K562 (cell line): ENCODE measurements around the gene PLXNB1. TPM values are rescaled to one million over a fixed set of nuclear protein-coding genes. Genes with fewer than 3 reads are reported as not detected.

ENCODE experiments used
- ATAC-seq: fragments of 200-7000 bp; cut with Tn5 transposase; 3 replicates; pipeline ENCODE4 v1.9.1; 2020; ENCODE audit warnings: moderate library complexity
- BruUV-seq: library from RNA; stranded (reverse); fragments of 400-500 nt; replicated peaks from 2 replicates; lab custom pipeline; 2021; lab: Mats Ljungman, UMichigan
- CTCF ChIA-PET: fragments of 300-600 bp; formaldehyde crosslinking; extraction: SDS; loops from one replicate; lab custom pipeline; 2021; ENCODE audit warnings: low intra/inter-chr PET ratio; lab: Yijun Ruan, JAX
- POLR2A ChIA-PET: fragments of 300-600, 350-650 bp; sonication (Branson Sonifier 250); formaldehyde crosslinking; extraction: SDS; loops from one replicate; lab custom pipeline; 2021; ENCODE audit warnings: antibody characterized with exemption, inconsistent platforms; lab: Yijun Ruan, JAX
- DNase-seq, 4 experiments: peaks; one replicate each; pipeline versions ENCODE4 v3.0.0 to v3.0.0-alpha.2; 2011 to 2018; ENCODE audit warnings: low spot score in 3 of 4, mixed read lengths in 3 of 4; ENCODE audit errors: extremely low read depth in 1 of 4
- FAIRE-seq: peaks from 2 replicates; lab custom pipeline; 2011; peaks lifted over from hg19 to GRCh38; lab: Jason Lieb, UNC
- H2AFZ ChIP-seq: 2 replicates; pipeline ENCODE4 v1.6.0; 2011; ENCODE audit warnings: low read depth, low read length, control low read depth, inconsistent platforms
- H3K27ac ChIP-seq: fragments of 200-600 bp; 3 replicates; pipeline ENCODE4 v1.8.0; 2011; ENCODE audit warnings: low read depth, mild to moderate bottlenecking, control low read depth, inconsistent platforms, low read length, moderate library complexity, mixed read lengths; ENCODE audit errors: extremely low read depth
- H3K27me3 ChIP-seq, 2 experiments: fragments of 300-600 bp in 1 of 2; 2 replicates in 1 of 2; 3 replicates in 1 of 2; pipeline versions ENCODE4 v1.6.0 to v1.8.0; 2011; ENCODE audit warnings: inconsistent platforms in 2 of 2, low read length in 2 of 2, mild to moderate bottlenecking in 1 of 2, mixed read lengths in 1 of 2, moderate library complexity in 1 of 2; ENCODE audit not compliant: control insufficient read depth in 2 of 2, insufficient read depth in 2 of 2
- H3K36me3 ChIP-seq: fragments of 300-600 bp; 3 replicates; pipeline ENCODE4 v1.8.0; 2011; ENCODE audit warnings: mild to moderate bottlenecking, low read length, inconsistent platforms; ENCODE audit not compliant: control insufficient read depth, insufficient read depth
- H3K4me1 ChIP-seq, 2 experiments: fragments of 200-600 bp in 1 of 2; replicated peaks in 1 of 2; 2 replicates in 1 of 2; 3 replicates in 1 of 2; pipeline versions ENCODE4 v1.5.1 to v1.8.0; 2011; ENCODE audit warnings: inconsistent platforms in 2 of 2, low read length in 2 of 2, mild to moderate bottlenecking in 1 of 2, mixed read lengths in 1 of 2, moderate library complexity in 1 of 2; ENCODE audit not compliant: control insufficient read depth in 2 of 2, insufficient read depth in 2 of 2
- H3K4me2 ChIP-seq: 2 replicates; pipeline ENCODE4 v1.6.1; 2011; ENCODE audit warnings: low read length, control low read depth, inconsistent platforms, mixed read lengths; ENCODE audit not compliant: insufficient read depth
- H3K4me3 ChIP-seq: fragments of 200-600 bp; sonication (generic), shearing (Covaris generic); 2 replicates; pipeline ENCODE4 v1.5.1; 2016; ENCODE audit warnings: control low read depth, inconsistent platforms
- H3K79me2 ChIP-seq: fragments of 200-600 bp; 3 replicates; pipeline ENCODE4 v1.8.0; 2011; ENCODE audit warnings: low read length, inconsistent platforms; ENCODE audit not compliant: control insufficient read depth, insufficient read depth
- H3K9ac ChIP-seq, 2 experiments: 2 replicates each; pipeline versions ENCODE4 v1.6.0 to v1.6.1; 2011; ENCODE audit warnings: low read depth in 2 of 2, low read length in 2 of 2, control low read depth in 1 of 2, inconsistent platforms in 1 of 2, mild to moderate bottlenecking in 1 of 2, mixed read lengths in 1 of 2; ENCODE audit not compliant: insufficient read depth in 1 of 2
- H3K9me1 ChIP-seq: one replicate; pipeline ENCODE4 v1.6.0; 2011; ENCODE audit warnings: inconsistent platforms, mild to moderate bottlenecking, low read length, moderate library complexity; ENCODE audit not compliant: control insufficient read depth, insufficient read depth
- H3K9me3 ChIP-seq: replicated peaks from 2 replicates; pipeline ENCODE4 v1.5.1; 2011; ENCODE audit warnings: low read depth, low read length, inconsistent platforms; ENCODE audit not compliant: control insufficient read depth, insufficient read depth
- H4K20me1 ChIP-seq: replicated peaks from 2 replicates; pipeline ENCODE4 v1.6.1; 2011; ENCODE audit warnings: low read length, inconsistent platforms, mixed read lengths; ENCODE audit not compliant: control insufficient read depth, insufficient read depth
- BACH1 ChIP-seq: fragments of 200-800 bp; sonication (Bioruptor generic); IDR thresholded peaks from 2 replicates; pipeline ENCODE4 v1.6.1; 2016; ENCODE audit warnings: missing genetic modification characterization, missing compliant biosample characterization
- BRF1 ChIP-seq: IDR thresholded peaks from 3 replicates; pipeline ENCODE4 v1.6.1; 2011; ENCODE audit warnings: borderline replicate concordance, mild to moderate bottlenecking; ENCODE audit not compliant: insufficient read length; ENCODE audit errors: extremely low read depth
- FIP1L1 ChIP-seq: fragments of 200-400 bp; formaldehyde crosslinking; IDR thresholded peaks from 2 replicates; pipeline ENCODE4 v1.6.1; 2018; ENCODE audit warnings: mild to moderate bottlenecking, low read depth, low read length; ENCODE audit not compliant: poor library complexity, severe bottlenecking
- HNRNPH1 ChIP-seq: fragments of 200-400 bp; formaldehyde crosslinking; optimal IDR thresholded peaks from 2 replicates; pipeline ENCODE3; 2017; ENCODE audit warnings: low read depth, mild to moderate bottlenecking, low read length, moderate library complexity
- KDM1A ChIP-seq, 2 experiments: fragments of 450-650 bp; IDR thresholded peaks; 2 replicates each; pipeline ENCODE4 v1.6.1; 2016; ENCODE audit warnings: mild to moderate bottlenecking in 2 of 2
- POLR2A ChIP-seq: fragments of 450-650 bp; conservative IDR thresholded peaks from 2 replicates; pipeline ENCODE4 v1.6.1; 2016
- POLR2AphosphoS2 ChIP-seq: IDR thresholded peaks from 2 replicates; pipeline ENCODE4 v1.6.1; 2012; ENCODE audit warnings: low read length, improper control_type of control experiment
- TEAD2 ChIP-seq: fragments of 450-650 bp; IDR thresholded peaks from 2 replicates; pipeline ENCODE4 v1.6.1; 2016; ENCODE audit warnings: missing genetic modification characterization, control low read depth, missing compliant biosample characterization
- TFAM ChIP-seq: fragments of 250-450 bp; sonication (Bioruptor Pico); conservative IDR thresholded peaks from 2 replicates; pipeline ENCODE4 v1.5.0; 2021; ENCODE audit warnings: mild to moderate bottlenecking, moderate library complexity
- ZFP36 ChIP-seq: fragments of 150-350 bp; IDR thresholded peaks from 2 replicates; pipeline ENCODE4 v1.6.1; 2018; ENCODE audit warnings: low read length, low read depth; ENCODE audit not compliant: partially characterized antibody
- ZNF212 ChIP-seq: fragments of 450-650 bp; formaldehyde crosslinking; IDR thresholded peaks from 2 replicates; pipeline ENCODE4 v1.4.0; 2020; ENCODE audit warnings: mild to moderate bottlenecking
- ZNF384 ChIP-seq: IDR thresholded peaks from 2 replicates; pipeline ENCODE4 v1.6.1; 2012; ENCODE audit warnings: low read depth, low read length, improper control_type of control experiment
- WGBS: fragments of 100-300 bp; shearing (Covaris generic); methylation state at CpG from one replicate; pipeline ENCODE4 v1.1.6; 2016; ENCODE audit warnings: low coverage, mixed read lengths; ENCODE audit not compliant: insufficient coverage; ENCODE audit errors: missing lambda C conversion rate; 5-methylcytosine and 5-hydroxymethylcytosine counted together
- in situ Hi-C: fragments of 300-500 bp; cut with MboI; formaldehyde crosslinking; loops from 4 replicates; pipeline ENCODE4 v1.15.0; 2018; ENCODE audit warnings: inconsistent platforms, mixed read lengths
- intact Hi-C: fragments of 100-400 bp; cut with micrococcal nuclease; formaldehyde crosslinking; loops from 2 replicates; pipeline ENCODE4 v1.14.2; 2022
- polyA plus RNA-seq, 8 experiments: library from polyadenylated mRNA; depleted of rRNA in 4 of 8; stranded (reverse) in 5 of 8; unstranded in 3 of 8; fragments of >200 nt; fragmentation: Nextera tagmentation in 2 of 8; fragmentation: Illumina TruSeq in 1 of 8; extraction: Ambion mirVana in 2 of 8; extraction: Trizol in 1 of 8; gene quantifications; 2 replicates each; pipeline versions ENCODE4 v1.2.1 to v1.2.3, GENCODE V29; 2011 to 2014; ENCODE audit warnings: inconsistent platforms in 1 of 8, missing spikeins in 1 of 8
- total RNA-seq, 7 experiments: library from RNA; depleted of rRNA in 6 of 7; stranded (reverse); fragments of >200 nt in 6 of 7; fragmentation: Illumina TruSeq in 2 of 7; extraction: Trizol in 2 of 7; gene quantifications; 2 replicates each; pipeline versions ENCODE4 v1.2.1 to v1.2.3, GENCODE V29; 2011 to 2021; ENCODE audit warnings: low replicate concordance in 1 of 7
- TF ChIP-seq, protein P1 (sequence below): fragments of 250-450 bp; sonication (Bioruptor Pico); IDR thresholded peaks from 2 replicates; pipeline ENCODE4 v1.5.0; 2020; ENCODE audit warnings: mild to moderate bottlenecking
- TF ChIP-seq, protein P2 (sequence below): fragments of 450-650 bp; IDR thresholded peaks from 2 replicates; pipeline ENCODE4 v1.7.1; 2018; ENCODE audit warnings: mild to moderate bottlenecking, low read depth; ENCODE audit not compliant: partially characterized antibody
- TF ChIP-seq, protein P3 (sequence below): fragments of 250-450 bp; sonication (Bioruptor Pico); IDR thresholded peaks from 2 replicates; pipeline ENCODE4 v1.8.0; 2021; ENCODE audit warnings: mild to moderate bottlenecking, moderate library complexity

PLXNB1 gene
- total and polyA plus RNA-seq, 9 of the 15 experiments (the other 6 are each of a cell fraction or from before 2014, with no cell fraction given) = 0.17 to 17.4 (median 6.0) TPM

DNA sequence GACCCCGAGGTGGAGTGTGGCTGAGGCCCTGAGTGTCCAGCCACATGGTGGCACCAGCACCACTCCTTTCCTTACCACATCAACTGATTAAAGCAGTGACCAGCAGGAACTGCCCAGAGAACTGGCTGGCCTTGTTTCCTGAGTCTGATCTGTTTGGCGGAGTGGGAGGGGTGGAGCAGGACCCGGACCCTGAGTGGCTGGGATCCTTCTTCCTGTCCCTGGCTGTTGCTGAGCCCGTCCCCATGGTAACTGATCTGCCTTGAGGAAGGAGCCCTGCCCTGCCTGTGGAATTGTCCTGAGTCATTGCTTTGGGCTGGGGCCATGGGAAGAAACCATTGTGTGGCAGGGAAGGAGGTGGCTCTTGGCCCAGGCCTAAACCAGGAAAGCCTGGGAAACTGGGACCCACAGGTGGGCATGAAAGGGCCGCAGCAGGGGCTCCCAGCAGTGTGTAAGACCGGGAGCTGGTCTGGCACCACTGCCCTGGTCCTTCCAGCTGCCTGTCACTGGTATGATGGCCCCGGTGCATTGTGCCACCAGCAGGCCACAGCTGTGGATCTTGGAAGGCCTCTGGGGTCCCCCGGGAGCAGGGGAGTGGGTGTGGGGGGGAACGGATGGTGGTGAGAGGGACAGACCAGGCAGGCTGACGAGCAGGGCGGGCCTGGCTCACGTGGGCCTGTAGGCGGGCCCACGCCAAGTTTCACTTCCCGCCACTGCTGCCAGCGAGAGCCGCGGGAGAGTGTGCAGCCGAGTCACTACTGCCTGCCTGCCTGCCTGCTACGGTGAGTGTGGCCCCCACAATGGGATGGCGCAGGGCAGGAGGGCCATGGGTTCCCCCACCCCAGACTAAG is 35.9 kb upstream of the PLXNB1 start:
- ChIA-PET CTCF (interaction anchor here (0.8 kb wide), 1 partner anchor 83 kb away, joined by 4 read pairs; no protein-coding TSS in a partner anchor), POLR2A (interaction anchor here (1.0 to 1.2 kb wide), 2 partner anchors 17 to 26 kb away, joined by 4 to 5 read pairs; partner anchors contain the start of genes CCDC51 and TMA7)
- peak overlapping the region; percentile 88 for H3K27ac ChIP-seq
- no peaks in the 10 kb centered on the region; the same call in 1 of the 2 replicates for H4K20me1 ChIP-seq
- in situ Hi-C loops (loop anchor here (5.0 kb wide), 1 partner anchor 92 kb away; the partner anchor contains the start of gene PFKFB4), intact Hi-C loops (loop anchor here (1.0 kb wide), 2 partner anchors 42 to 90 kb away; no protein-coding TSS in a partner anchor)
- 53% methylated on average over 15 of the region's 21 CpGs for WGBS
- H2AFZ ChIP-seq = peak overlapping the region; percentile 45; the same call in 1 of the 2 replicates
- peak overlapping the region; percentile 68 to 83; a peak in 3 of 4 replicates for H3K9ac ChIP-seq
- peak overlapping the region; percentile 46; the same call in 1 of the 2 replicates for H3K4me2 ChIP-seq
- peaks cover 45% of the 10 kb centered on the region; the same call in 2 of the 3 replicates for H3K36me3 ChIP-seq
- no peaks in the 10 kb centered on the region for H3K27me3 ChIP-seq
- DNase-seq (peak; percentile 69 to 88 (median 82)), FAIRE-seq (peak; percentile 97), ATAC-seq (peak; percentile 94)
- H3K4me1 ChIP-seq = peaks cover 6 to 48% of the 10 kb centered on the region in 2 experiments
- BruUV-seq = no TSS peak
- no peaks in the 10 kb centered on the region for H3K9me3 ChIP-seq
- no peak overlapping the region for H3K4me3 ChIP-seq
- peaks cover 4% of the 10 kb centered on the region; the same call in 2 of the 3 replicates for H3K79me2 ChIP-seq
- no peaks in the 10 kb centered on the region for H3K9me1 ChIP-seq
- TF ChIP-seq, protein P1, sequence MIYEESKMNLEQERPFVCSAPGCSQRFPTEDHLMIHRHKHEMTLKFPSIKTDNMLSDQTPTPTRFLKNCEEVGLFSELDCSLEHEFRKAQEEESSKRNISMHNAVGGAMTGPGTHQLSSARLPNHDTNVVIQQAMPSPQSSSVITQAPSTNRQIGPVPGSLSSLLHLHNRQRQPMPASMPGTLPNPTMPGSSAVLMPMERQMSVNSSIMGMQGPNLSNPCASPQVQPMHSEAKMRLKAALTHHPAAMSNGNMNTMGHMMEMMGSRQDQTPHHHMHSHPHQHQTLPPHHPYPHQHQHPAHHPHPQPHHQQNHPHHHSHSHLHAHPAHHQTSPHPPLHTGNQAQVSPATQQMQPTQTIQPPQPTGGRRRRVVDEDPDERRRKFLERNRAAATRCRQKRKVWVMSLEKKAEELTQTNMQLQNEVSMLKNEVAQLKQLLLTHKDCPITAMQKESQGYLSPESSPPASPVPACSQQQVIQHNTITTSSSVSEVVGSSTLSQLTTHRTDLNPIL = no peak
- no peak for TF ChIP-seq POLR2AphosphoS2
- TF ChIP-seq BACH1 = no peak
- TF ChIP-seq ZNF212 (CRISPR knock-in tag) = no peak
- TF ChIP-seq FIP1L1 = no peak
- TF ChIP-seq TEAD2 (tag) = no peak
- TF ChIP-seq KDM1A (IDR thresholded peaks at IDR 0.05) = no peak
- no peak for TF ChIP-seq ZNF384
- TF ChIP-seq BRF1 = no peak
- TF ChIP-seq POLR2A = 0 out of 2 replicates have a peak, but pooled peaks have one; percentile 27
- no peak for TF ChIP-seq HNRNPH1
- TF ChIP-seq, protein P2, sequence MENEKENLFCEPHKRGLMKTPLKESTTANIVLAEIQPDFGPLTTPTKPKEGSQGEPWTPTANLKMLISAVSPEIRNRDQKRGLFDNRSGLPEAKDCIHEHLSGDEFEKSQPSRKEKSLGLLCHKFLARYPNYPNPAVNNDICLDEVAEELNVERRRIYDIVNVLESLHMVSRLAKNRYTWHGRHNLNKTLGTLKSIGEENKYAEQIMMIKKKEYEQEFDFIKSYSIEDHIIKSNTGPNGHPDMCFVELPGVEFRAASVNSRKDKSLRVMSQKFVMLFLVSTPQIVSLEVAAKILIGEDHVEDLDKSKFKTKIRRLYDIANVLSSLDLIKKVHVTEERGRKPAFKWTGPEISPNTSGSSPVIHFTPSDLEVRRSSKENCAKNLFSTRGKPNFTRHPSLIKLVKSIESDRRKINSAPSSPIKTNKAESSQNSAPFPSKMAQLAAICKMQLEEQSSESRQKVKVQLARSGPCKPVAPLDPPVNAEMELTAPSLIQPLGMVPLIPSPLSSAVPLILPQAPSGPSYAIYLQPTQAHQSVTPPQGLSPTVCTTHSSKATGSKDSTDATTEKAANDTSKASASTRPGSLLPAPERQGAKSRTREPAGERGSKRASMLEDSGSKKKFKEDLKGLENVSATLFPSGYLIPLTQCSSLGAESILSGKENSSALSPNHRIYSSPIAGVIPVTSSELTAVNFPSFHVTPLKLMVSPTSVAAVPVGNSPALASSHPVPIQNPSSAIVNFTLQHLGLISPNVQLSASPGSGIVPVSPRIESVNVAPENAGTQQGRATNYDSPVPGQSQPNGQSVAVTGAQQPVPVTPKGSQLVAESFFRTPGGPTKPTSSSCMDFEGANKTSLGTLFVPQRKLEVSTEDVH = no peak
- TF ChIP-seq TFAM (CRISPR knock-in tag) = no peak
- TF ChIP-seq, protein P3, sequence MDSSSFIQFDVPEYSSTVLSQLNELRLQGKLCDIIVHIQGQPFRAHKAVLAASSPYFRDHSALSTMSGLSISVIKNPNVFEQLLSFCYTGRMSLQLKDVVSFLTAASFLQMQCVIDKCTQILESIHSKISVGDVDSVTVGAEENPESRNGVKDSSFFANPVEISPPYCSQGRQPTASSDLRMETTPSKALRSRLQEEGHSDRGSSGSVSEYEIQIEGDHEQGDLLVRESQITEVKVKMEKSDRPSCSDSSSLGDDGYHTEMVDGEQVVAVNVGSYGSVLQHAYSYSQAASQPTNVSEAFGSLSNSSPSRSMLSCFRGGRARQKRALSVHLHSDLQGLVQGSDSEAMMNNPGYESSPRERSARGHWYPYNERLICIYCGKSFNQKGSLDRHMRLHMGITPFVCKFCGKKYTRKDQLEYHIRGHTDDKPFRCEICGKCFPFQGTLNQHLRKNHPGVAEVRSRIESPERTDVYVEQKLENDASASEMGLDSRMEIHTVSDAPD (CRISPR knock-in tag) = no peak
- no peak for TF ChIP-seq ZFP36
